GM19043 (cell line): ENCODE data around the gene SCGB2A2.

Experiments used
- ATAC-seq: cut with Tn5 transposase; IDR thresholded peaks from one replicate; pipeline ENCODE4 v1.9.1; 2021; ENCODE audit warnings: low read depth; ENCODE audit not compliant: unreplicated experiment

The SCGB2A2 gene

GRCh38 chr11:62269654-62270278, at the start of gene SCGB2A2:
TSS of gene SCGB2A2 (plus strand) at chr11:62270158. CDS start at chr11:62270217, 59 bp downstream.
- ATAC-seq = no peak

- no peak for ATAC-seq
These were observed 48.5 kb upstream of the SCGB2A2 start for GRCh38 chr11:62221498-62221897.

GRCh38 chr11:62223095-62223494, 46.9 kb upstream of the SCGB2A2 start:
- no peak for ATAC-seq

GRCh38 chr11:62233730-62234129, 36.2 kb upstream of the SCGB2A2 start:
- no peak for ATAC-seq

GRCh38 chr11:62236187-62236586, 33.8 kb upstream of the SCGB2A2 start:
- no peak for ATAC-seq

- ATAC-seq = no peak
These were observed 32.5 kb upstream of the SCGB2A2 start for GRCh38 chr11:62237499-62237898.

- ATAC-seq = no peak
These were observed 31.8 kb upstream of the SCGB2A2 start for GRCh38 chr11:62238151-62238550.

- ATAC-seq = no peak
These were observed 28.9 kb upstream of the SCGB2A2 start for GRCh38 chr11:62241095-62241494.

- no peak for ATAC-seq
These were observed 27.9 kb upstream of the SCGB2A2 start, which contains the start of gene SCGB1D2 for GRCh38 chr11:62242021-62242420. TSS of gene SCGB1D2 (plus strand) at chr11:62242239. CDS start at chr11:62242308, 69 bp downstream.

GRCh38 chr11:62245271-62245753, 24.6 kb upstream of the SCGB2A2 start:
- ATAC-seq = no peak

- no peak for ATAC-seq
These were observed 18.3 kb upstream of the SCGB2A2 start for GRCh38 chr11:62251698-62252097.

- ATAC-seq = no peak
These were observed 15.9 kb upstream of the SCGB2A2 start for GRCh38 chr11:62253999-62254542.

GRCh38 chr11:62256281-62256680, 13.7 kb upstream of the SCGB2A2 start:
- ATAC-seq = no peak

GRCh38 chr11:62260261-62260953, 9.6 kb upstream of the SCGB2A2 start:
- ATAC-seq = no peak

GRCh38 chr11:62264004-62264403, 6.0 kb upstream of the SCGB2A2 start:
- ATAC-seq = no peak

GRCh38 chr11:62266558-62266957, 3.4 kb upstream of the SCGB2A2 start:
- ATAC-seq = no peak

GRCh38 chr11:62267050-62267449, 2.9 kb upstream of the SCGB2A2 start:
- ATAC-seq = no peak

- no peak for ATAC-seq
These were observed 2.4 kb upstream of the SCGB2A2 start for GRCh38 chr11:62267576-62267975.

- ATAC-seq = no peak
These were observed 3.3 kb downstream of the SCGB2A2 start for GRCh38 chr11:62273284-62273683.

- ATAC-seq = no peak
These were observed 3.9 kb downstream of the SCGB2A2 start for GRCh38 chr11:62273789-62274275.

- no peak for ATAC-seq
These were observed 10.5 kb downstream of the SCGB2A2 start for GRCh38 chr11:62280452-62280851.

- ATAC-seq = no peak
These were observed 25.5 kb downstream of the SCGB2A2 start for GRCh38 chr11:62295504-62295903.
